SK-N-SH treated with all-trans-retinoic acid at 6 μM for 48 hours (cell line): Measurements from ENCODE around the gene L1TD1.
"Not testable (repeated sequence)": the region's sequence is repeated elsewhere in the genome, so short reads cannot be mapped to it uniquely, and the experiment has no call there.

Experiments
- ATAC-seq: fragments of 200-7000 bp; cut with Tn5 transposase; 3 replicates; pipeline ENCODE4 v1.9.1; 2020; ENCODE audit warnings: mild to moderate bottlenecking, moderate library complexity
- ARNTL ChIP-seq: fragments of 450-650 bp; formaldehyde crosslinking; IDR thresholded peaks from 2 replicates; pipeline ENCODE4 v1.5.0; 2020; ENCODE audit warnings: low read depth, mild to moderate bottlenecking, moderate library complexity, borderline replicate concordance
- BACH2 ChIP-seq: fragments of 250-450 bp; sonication (Bioruptor Pico); IDR thresholded peaks from 2 replicates; pipeline ENCODE4 v1.9.0; 2021; ENCODE audit warnings: mild to moderate bottlenecking, borderline replicate concordance
- CSDC2 ChIP-seq: fragments of 250-450 bp; sonication (Bioruptor Pico); IDR thresholded peaks from 2 replicates; pipeline ENCODE4 v1.5.0; 2020; ENCODE audit warnings: mild to moderate bottlenecking, moderate library complexity
- ESRRG ChIP-seq: fragments of 250-450 bp; sonication (Bioruptor Pico); IDR thresholded peaks from 2 replicates; pipeline ENCODE4 v1.6.1; 2021; ENCODE audit warnings: mild to moderate bottlenecking
- ISL1 ChIP-seq: fragments of 250-450 bp; sonication (Bioruptor Pico); IDR thresholded peaks from 2 replicates; pipeline ENCODE4 v2.1.2; 2022; ENCODE audit warnings: mild to moderate bottlenecking, moderate library complexity
- OSR1 ChIP-seq: fragments of 250-450 bp; sonication (Bioruptor Pico); IDR thresholded peaks from 2 replicates; pipeline ENCODE4 v1.8.0; 2022; ENCODE audit warnings: moderate library complexity, mild to moderate bottlenecking, inconsistent platforms
- PATZ1 ChIP-seq: fragments of 250-450 bp; sonication (Bioruptor Pico); IDR thresholded peaks from 2 replicates; pipeline ENCODE4 v1.8.0; 2020; ENCODE audit warnings: mild to moderate bottlenecking, moderate library complexity, borderline replicate concordance
- RARB ChIP-seq: fragments of 250-450 bp; sonication (Bioruptor Pico); IDR thresholded peaks from 2 replicates; pipeline ENCODE4 v1.8.0; 2021; ENCODE audit warnings: mild to moderate bottlenecking, moderate library complexity
- TCF4 ChIP-seq: fragments of 250-450 bp; sonication (Bioruptor Pico); IDR thresholded peaks from 2 replicates; pipeline ENCODE4 v1.8.0; 2021; ENCODE audit warnings: mild to moderate bottlenecking, moderate library complexity, borderline replicate concordance
- TOX ChIP-seq: fragments of 250-450 bp; sonication (Bioruptor Pico); IDR thresholded peaks from 2 replicates; pipeline ENCODE4 v1.8.0; 2021; ENCODE audit warnings: mild to moderate bottlenecking, moderate library complexity, borderline replicate concordance
- TSHZ2 ChIP-seq: fragments of 250-450 bp; sonication (Bioruptor Pico); IDR thresholded peaks from 2 replicates; pipeline ENCODE4 v1.5.0; 2020; ENCODE audit warnings: mild to moderate bottlenecking, moderate library complexity
- ZFP3 ChIP-seq: fragments of 250-450 bp; sonication (Bioruptor Pico); IDR thresholded peaks from 2 replicates; pipeline ENCODE4 v1.5.0; 2020; ENCODE audit warnings: mild to moderate bottlenecking, moderate library complexity
- ZFP30 ChIP-seq: fragments of 450-650 bp; formaldehyde crosslinking; IDR thresholded peaks from 2 replicates; pipeline ENCODE4 v1.5.0; 2022; ENCODE audit warnings: mild to moderate bottlenecking, moderate library complexity
- ZNF565 ChIP-seq: fragments of 450-650 bp; formaldehyde crosslinking; conservative IDR thresholded peaks from 2 replicates; pipeline ENCODE4 v1.5.0; 2020; ENCODE audit warnings: low read depth, mild to moderate bottlenecking, moderate library complexity
- ZNF70 ChIP-seq: fragments of 450-650 bp; formaldehyde crosslinking; IDR thresholded peaks from 2 replicates; pipeline ENCODE4 v1.5.0; 2020; ENCODE audit warnings: mild to moderate bottlenecking, moderate library complexity
- ZNF8 ChIP-seq: fragments of 450-650 bp; formaldehyde crosslinking; IDR thresholded peaks from 2 replicates; pipeline ENCODE4 v1.5.0; 2020; ENCODE audit warnings: mild to moderate bottlenecking, moderate library complexity
- TF ChIP-seq, protein P1 (sequence below): fragments of 250-450 bp; sonication (Bioruptor Pico); IDR thresholded peaks from 2 replicates; pipeline ENCODE4 v1.5.1; 2020; ENCODE audit warnings: low read depth, mild to moderate bottlenecking, moderate library complexity
- TF ChIP-seq, protein P2 (sequence below): fragments of 250-450 bp; sonication (Bioruptor Pico); IDR thresholded peaks from 2 replicates; pipeline ENCODE4 v1.8.0; 2021; ENCODE audit warnings: low read depth, mild to moderate bottlenecking, moderate library complexity, borderline replicate concordance

Gene L1TD1

DNA sequence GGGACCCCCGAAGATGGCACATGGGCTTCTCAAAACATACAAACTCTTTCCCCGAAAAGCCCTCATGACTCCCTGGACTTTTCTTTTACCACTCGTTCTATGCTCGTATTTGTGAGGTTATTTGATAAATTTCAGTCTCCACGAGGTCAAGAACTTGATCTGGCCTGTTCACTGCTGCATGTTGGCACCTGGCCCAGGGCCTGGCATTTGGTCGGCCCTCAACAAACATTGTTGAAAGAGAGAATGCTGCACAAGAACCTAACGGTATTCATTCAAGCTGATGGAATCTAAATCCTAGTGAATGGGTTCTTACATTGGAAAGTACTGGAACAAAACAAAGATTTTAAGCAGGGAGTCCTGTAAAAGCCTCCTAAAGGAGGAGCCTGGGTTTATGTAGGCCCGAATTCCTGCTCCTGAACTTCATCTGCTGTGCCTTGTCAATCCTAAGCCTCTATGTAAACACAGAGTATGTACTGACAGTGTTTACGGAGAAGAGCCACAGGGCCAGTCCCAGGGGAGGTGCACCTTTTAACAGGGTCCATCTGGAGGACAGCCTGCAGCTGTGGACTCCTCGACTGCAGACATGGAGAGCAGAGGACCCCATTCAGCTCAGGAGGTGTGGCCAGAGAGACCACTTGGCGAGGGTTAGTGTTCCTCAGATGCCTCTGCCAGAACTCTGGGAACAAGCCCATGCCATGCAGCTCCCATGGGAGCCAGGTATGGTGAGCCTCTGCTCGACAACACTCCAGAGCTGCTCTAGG lies 46.9 kb downstream of the L1TD1 start:
- no peak; the same call in 2 of the 3 replicates for ATAC-seq
- TF ChIP-seq, protein P1, sequence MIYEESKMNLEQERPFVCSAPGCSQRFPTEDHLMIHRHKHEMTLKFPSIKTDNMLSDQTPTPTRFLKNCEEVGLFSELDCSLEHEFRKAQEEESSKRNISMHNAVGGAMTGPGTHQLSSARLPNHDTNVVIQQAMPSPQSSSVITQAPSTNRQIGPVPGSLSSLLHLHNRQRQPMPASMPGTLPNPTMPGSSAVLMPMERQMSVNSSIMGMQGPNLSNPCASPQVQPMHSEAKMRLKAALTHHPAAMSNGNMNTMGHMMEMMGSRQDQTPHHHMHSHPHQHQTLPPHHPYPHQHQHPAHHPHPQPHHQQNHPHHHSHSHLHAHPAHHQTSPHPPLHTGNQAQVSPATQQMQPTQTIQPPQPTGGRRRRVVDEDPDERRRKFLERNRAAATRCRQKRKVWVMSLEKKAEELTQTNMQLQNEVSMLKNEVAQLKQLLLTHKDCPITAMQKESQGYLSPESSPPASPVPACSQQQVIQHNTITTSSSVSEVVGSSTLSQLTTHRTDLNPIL (CRISPR knock-in tag): no peak
- no peak for TF ChIP-seq ESRRG
- TF ChIP-seq TSHZ2 (CRISPR knock-in tag): no peak
- TF ChIP-seq OSR1: no peak
- no peak for TF ChIP-seq ZNF565

DNA sequence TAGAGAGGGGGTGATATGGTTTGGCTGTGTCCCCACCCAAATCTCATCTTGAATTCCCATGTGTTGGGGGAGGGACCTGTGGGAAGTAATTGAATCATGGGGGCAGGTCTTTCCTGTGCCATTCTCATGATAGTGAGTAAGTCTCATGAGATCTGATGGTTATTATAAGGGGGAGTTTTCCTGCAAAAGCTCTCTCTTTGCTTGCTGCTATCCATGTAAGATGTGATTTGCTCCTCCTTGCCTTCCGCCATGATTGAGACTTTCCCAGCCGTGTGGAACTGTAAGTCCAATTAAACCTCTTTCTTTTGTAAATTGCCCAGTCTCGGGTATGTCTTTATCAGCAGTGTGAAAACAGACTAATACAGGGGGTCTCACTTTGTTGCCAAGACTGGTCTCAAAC lies 49.7 kb downstream of the L1TD1 start:
- ATAC-seq: not testable (repeated sequence)

GRCh38 chr1:62245201-62245600 lies 50.6 kb downstream of the L1TD1 start:
- TF ChIP-seq ZNF70 (CRISPR knock-in tag) (no peak), ISL1 (CRISPR knock-in tag) (no peak), TOX (CRISPR knock-in tag) (no peak), ARNTL (CRISPR knock-in tag) (no peak), OSR1 (no peak), ZFP30 (no peak), RARB (CRISPR knock-in tag) (no peak), TCF4 (CRISPR knock-in tag) (no peak), ZNF8 (CRISPR knock-in tag) (no peak), ZFP3 (CRISPR knock-in tag) (no peak), TSHZ2 (CRISPR knock-in tag) (no peak), CSDC2 (CRISPR knock-in tag) (no peak), PATZ1 (CRISPR knock-in tag) (no peak), BACH2 (CRISPR knock-in tag) (no peak), ESRRG (no peak)
- TF ChIP-seq, protein P1 (CRISPR knock-in tag): no peak
- TF ChIP-seq, protein P2, sequence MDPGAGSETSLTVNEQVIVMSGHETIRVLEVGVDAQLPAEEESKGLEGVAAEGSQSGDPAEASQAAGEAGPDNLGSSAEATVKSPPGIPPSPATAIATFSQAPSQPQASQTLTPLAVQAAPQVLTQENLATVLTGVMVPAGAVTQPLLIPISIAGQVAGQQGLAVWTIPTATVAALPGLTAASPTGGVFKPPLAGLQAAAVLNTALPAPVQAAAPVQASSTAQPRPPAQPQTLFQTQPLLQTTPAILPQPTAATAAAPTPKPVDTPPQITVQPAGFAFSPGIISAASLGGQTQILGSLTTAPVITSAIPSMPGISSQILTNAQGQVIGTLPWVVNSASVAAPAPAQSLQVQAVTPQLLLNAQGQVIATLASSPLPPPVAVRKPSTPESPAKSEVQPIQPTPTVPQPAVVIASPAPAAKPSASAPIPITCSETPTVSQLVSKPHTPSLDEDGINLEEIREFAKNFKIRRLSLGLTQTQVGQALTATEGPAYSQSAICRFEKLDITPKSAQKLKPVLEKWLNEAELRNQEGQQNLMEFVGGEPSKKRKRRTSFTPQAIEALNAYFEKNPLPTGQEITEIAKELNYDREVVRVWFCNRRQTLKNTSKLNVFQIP: no peak
- no peak for ATAC-seq
